ENCODE measurements around the gene CREBRF. TPM values are rescaled to one million over a fixed set of nuclear protein-coding genes. Genes with fewer than 3 reads are reported as not detected.

The CREBRF gene
- total RNA-seq, 2 donors from 2014 or later: 12.2 to 12.7 TPM

DNA sequence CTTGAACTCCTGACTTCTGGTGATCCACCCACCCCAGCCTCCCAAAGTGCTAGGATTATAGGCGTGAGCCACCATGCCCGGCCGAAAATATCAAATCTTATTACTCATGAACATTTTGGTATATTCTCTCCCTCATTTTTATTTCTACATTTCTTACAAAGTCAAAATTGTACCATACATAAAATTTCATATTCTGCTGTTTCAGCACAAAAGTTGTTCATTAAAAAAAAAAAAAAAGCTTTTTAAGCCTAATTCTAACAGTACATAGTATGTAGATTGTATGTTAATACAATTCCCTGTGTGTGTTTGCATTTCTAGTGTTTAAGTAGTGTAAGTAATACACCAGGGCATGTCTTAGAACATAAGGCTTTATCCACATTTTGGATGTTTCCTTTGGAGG is 103.1 kb downstream of the CREBRF start:
- Histone ChIP-seq H3K9me3 (ENCODE audit: control insufficient read depth, low read length) (no peaks in the 10 kb centered on the region), H3K36me3 (ENCODE audit: control insufficient read depth, insufficient read depth, low read length) (peaks cover 19% of the 10 kb centered on the region), H3K4me1 (ENCODE audit: control insufficient read depth, insufficient read depth, low read length) (no peaks in the 10 kb centered on the region), H3K9ac (ENCODE audit: extremely low read depth, low read length, poor library complexity, severe bottlenecking) (no peak overlapping the region), H3K4me3 (ENCODE audit: low read length) (no peak overlapping the region), H3K27ac (ENCODE audit: low read depth, low read length) (no peak overlapping the region), H3K27me3 (ENCODE audit: control insufficient read depth, insufficient read depth, low read length, poor library complexity, severe bottlenecking) (no peaks in the 10 kb centered on the region)
- DNase-seq: no peak
- H3K27ac Mint-ChIP-seq: no peak overlapping the region
- H3K9me3 Mint-ChIP-seq: no peaks in the 10 kb centered on the region
- TF ChIP-seq, protein P1, sequence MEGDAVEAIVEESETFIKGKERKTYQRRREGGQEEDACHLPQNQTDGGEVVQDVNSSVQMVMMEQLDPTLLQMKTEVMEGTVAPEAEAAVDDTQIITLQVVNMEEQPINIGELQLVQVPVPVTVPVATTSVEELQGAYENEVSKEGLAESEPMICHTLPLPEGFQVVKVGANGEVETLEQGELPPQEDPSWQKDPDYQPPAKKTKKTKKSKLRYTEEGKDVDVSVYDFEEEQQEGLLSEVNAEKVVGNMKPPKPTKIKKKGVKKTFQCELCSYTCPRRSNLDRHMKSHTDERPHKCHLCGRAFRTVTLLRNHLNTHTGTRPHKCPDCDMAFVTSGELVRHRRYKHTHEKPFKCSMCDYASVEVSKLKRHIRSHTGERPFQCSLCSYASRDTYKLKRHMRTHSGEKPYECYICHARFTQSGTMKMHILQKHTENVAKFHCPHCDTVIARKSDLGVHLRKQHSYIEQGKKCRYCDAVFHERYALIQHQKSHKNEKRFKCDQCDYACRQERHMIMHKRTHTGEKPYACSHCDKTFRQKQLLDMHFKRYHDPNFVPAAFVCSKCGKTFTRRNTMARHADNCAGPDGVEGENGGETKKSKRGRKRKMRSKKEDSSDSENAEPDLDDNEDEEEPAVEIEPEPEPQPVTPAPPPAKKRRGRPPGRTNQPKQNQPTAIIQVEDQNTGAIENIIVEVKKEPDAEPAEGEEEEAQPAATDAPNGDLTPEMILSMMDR (conservative IDR thresholded peaks at IDR 0.05): no peak
- no peaks in the 10 kb centered on the region for H3K4me1 Mint-ChIP-seq
- 60% methylated on average over 3 of the region's 3 CpGs; no CpG with 5 or more reads in 1 of the 2 experiments for WGBS, 2 experiments (ENCODE audit: insufficient coverage in 1 of 2, insufficient read length in 1 of 2)
- H3K4me3 Mint-ChIP-seq: no peak overlapping the region
- no peaks in the 10 kb centered on the region for H3K27me3 Mint-ChIP-seq (ENCODE audit: insufficient read depth)
- peaks cover 18% of the 10 kb centered on the region for H3K36me3 Mint-ChIP-seq (ENCODE audit: low read depth)

DNA sequence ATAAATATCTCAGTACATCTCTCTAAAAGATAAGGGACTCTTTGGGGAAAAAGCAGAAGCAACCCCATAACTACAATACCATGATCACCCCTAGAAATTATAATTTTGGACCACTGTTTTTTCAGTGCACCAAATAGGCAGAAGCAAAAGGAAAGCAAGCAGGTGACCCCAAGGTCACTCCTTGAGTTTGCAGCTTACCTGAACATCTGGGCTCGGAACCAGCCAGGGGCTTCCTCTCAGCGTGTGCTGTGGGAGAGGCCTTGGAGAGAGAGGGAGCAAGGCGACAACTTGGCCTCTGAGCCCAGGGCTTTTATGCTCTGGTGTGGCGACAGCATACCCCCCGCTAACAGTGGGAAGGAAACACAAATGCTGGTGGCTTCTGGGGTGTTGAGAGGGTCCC is 105.0 kb downstream of the CREBRF start:
- Mint-ChIP-seq H3K4me3 (no peak overlapping the region), H3K27ac (no peak overlapping the region), H3K27me3 (ENCODE audit: insufficient read depth) (no peaks in the 10 kb centered on the region), H3K36me3 (ENCODE audit: low read depth) (peaks cover 11% of the 10 kb centered on the region), H3K9me3 (no peaks in the 10 kb centered on the region), H3K4me1 (no peaks in the 10 kb centered on the region)
- TF ChIP-seq, protein P1 (conservative IDR thresholded peaks at IDR 0.05): no peak
- Histone ChIP-seq H3K27ac (ENCODE audit: low read depth, low read length) (no peak overlapping the region), H3K9ac (ENCODE audit: extremely low read depth, low read length, poor library complexity, severe bottlenecking) (no peak overlapping the region), H3K36me3 (ENCODE audit: control insufficient read depth, insufficient read depth, low read length) (peaks cover 12% of the 10 kb centered on the region), H3K27me3 (ENCODE audit: control insufficient read depth, insufficient read depth, low read length, poor library complexity, severe bottlenecking) (no peaks in the 10 kb centered on the region), H3K4me3 (ENCODE audit: low read length) (no peak overlapping the region), H3K4me1 (ENCODE audit: control insufficient read depth, insufficient read depth, low read length) (no peaks in the 10 kb centered on the region), H3K9me3 (ENCODE audit: control insufficient read depth, low read length) (no peaks in the 10 kb centered on the region)
- no peak for DNase-seq
- 87 to 100% methylated on average over 1 to 5 of the region's 5 CpGs for WGBS, 2 experiments (ENCODE audit: insufficient coverage in 1 of 2, insufficient read length in 1 of 2)

DNA sequence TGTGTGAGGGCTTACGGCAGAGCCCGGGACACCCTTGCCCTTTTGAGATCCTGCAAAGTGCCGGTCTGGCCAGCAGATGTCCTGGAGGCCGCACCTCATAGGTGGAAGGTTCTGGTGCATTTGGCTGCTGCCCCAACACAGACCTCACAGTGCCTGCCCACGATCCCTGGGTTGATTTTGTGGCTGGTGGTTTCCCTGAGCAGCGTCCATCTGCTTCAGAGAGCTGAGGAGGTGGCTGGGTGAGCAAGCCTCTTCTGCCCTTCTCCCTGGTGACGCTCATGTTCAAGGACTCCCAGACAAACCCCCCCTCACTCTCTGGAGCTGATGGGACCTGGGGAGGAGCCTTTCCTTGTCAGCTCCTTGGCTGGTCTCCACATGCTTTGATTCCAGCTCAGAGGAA is 107.1 kb downstream of the CREBRF start:
- Mint-ChIP-seq H3K4me3 (no peak overlapping the region), H3K9me3 (no peaks in the 10 kb centered on the region), H3K27ac (peak overlapping the region; percentile 55), H3K27me3 (ENCODE audit: insufficient read depth) (no peaks in the 10 kb centered on the region), H3K4me1 (no peaks in the 10 kb centered on the region), H3K36me3 (ENCODE audit: low read depth) (peaks cover 3% of the 10 kb centered on the region)
- peak; percentile 66 for DNase-seq
- TF ChIP-seq, protein P1 (conservative IDR thresholded peaks at IDR 0.05): peak; percentile 49
- Histone ChIP-seq H3K9me3 (ENCODE audit: control insufficient read depth, low read length) (no peaks in the 10 kb centered on the region), H3K36me3 (ENCODE audit: control insufficient read depth, insufficient read depth, low read length) (peaks cover 12% of the 10 kb centered on the region), H3K27ac (ENCODE audit: low read depth, low read length) (no peak overlapping the region), H3K4me3 (ENCODE audit: low read length) (no peak overlapping the region), H3K4me1 (ENCODE audit: control insufficient read depth, insufficient read depth, low read length) (no peaks in the 10 kb centered on the region), H3K9ac (ENCODE audit: extremely low read depth, low read length, poor library complexity, severe bottlenecking) (no peak overlapping the region), H3K27me3 (ENCODE audit: control insufficient read depth, insufficient read depth, low read length, poor library complexity, severe bottlenecking) (no peaks in the 10 kb centered on the region)
- 75 to 95% methylated on average over 4 to 7 of the region's 7 CpGs for WGBS, 2 experiments (ENCODE audit: insufficient coverage in 1 of 2, insufficient read length in 1 of 2)

Data from endodermal cell (in vitro differentiated cells).